GM12801 (cell line): ENCODE results near the gene CWC15.

Experiments
- TF ChIP-seq, protein P1 (sequence below): IDR thresholded peaks from one replicate; pipeline ENCODE4 v1.5.1; 2011; ENCODE audit warnings: control low read depth; ENCODE audit not compliant: insufficient read length; ENCODE audit errors: extremely low read depth

CWC15 gene

GRCh38 chr11:94934362-94934761 lies 39.0 kb downstream of the CWC15 start:
- TF ChIP-seq, protein P1, sequence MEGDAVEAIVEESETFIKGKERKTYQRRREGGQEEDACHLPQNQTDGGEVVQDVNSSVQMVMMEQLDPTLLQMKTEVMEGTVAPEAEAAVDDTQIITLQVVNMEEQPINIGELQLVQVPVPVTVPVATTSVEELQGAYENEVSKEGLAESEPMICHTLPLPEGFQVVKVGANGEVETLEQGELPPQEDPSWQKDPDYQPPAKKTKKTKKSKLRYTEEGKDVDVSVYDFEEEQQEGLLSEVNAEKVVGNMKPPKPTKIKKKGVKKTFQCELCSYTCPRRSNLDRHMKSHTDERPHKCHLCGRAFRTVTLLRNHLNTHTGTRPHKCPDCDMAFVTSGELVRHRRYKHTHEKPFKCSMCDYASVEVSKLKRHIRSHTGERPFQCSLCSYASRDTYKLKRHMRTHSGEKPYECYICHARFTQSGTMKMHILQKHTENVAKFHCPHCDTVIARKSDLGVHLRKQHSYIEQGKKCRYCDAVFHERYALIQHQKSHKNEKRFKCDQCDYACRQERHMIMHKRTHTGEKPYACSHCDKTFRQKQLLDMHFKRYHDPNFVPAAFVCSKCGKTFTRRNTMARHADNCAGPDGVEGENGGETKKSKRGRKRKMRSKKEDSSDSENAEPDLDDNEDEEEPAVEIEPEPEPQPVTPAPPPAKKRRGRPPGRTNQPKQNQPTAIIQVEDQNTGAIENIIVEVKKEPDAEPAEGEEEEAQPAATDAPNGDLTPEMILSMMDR = no peak

- TF ChIP-seq, protein P1 = no peak
These were observed 39.9 kb downstream of the CWC15 start for GRCh38 chr11:94933223-94934130.

DNA sequence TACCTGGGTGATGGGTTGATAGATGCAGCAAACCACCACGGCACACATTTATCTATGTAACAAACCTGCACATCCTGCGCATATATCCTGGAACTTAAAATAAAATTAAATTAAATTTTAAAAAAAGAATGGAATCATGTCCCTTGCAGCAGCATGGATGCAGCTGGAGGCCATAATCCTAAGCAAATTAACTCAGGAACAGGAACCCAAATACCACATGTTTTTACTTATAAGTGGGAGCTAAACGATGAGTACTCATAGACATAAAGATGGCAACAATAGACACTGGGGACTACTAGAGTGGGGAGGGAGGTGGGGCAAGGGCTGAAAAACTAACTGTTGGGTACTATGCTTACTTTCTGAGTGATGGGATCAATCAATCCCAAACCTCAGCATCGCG lies 40.9 kb downstream of the CWC15 start:
- TF ChIP-seq, protein P1 = no peak

DNA sequence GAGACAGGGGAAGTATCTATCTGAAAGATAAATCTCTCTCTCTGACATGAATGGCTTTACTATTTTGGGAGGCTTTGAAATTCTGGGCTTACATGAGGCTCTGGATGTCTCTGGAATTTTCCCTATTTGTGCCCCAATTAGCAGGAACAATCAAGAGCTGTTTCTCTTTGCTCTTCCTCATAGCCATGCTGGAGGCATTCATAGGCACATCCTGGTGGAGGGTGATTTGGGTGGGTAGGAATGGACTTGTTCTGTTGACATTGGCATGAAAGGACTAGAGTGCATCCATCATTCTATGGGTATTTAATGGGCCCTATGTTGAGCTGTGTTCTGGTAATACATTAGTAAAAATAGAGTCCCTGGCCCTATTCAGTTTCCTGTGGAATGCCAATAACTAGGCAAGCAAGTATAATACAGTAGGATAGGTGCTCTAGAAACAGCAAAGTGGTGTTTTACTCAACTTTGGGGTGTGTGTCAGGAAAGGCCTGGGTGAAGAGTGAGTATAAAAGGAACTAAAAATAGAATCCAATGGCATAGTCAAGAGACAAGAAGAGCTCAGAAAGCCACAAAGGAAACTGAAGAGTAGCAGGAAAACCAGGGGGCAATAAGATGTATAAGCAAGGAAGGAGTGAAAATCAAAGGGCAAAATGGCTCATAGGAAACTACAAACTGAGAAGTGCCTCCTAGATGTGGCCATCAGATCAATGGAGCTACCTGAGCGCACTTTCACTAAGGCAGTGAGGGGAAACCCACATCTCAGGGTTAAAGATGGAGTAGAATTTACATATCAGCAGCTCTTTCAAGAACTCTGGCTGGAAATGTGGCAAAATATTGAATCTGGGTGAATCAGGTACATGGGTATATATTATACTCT lies 45.0 kb downstream of the CWC15 start:
- TF ChIP-seq, protein P1 = no peak

DNA sequence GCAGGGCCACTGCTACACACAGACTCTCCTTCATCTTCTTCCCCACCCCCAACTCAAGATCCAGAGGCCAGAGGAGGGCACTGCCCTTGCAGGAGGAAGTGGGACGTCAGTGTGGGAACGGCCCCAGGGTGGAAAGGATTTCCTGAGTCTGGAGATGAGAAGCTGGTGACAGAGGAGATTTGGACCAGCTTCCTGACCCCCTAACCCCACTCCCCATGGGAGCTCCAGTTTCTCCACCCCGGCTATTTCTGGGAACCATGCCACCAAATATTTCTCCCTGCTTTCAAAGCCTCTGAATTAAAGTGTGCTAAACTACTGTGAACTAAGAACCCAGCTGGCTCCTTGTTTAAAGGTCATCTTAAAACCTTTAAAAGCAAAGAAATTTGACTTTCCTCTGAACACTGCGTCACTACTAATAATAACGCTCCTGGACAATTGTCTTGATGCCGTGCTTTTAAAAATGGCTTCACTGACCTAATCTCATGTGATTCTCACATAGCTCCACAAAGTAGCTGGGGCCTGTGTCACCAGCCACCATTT lies 46.6 kb downstream of the CWC15 start:
- TF ChIP-seq, protein P1 = no peak

DNA sequence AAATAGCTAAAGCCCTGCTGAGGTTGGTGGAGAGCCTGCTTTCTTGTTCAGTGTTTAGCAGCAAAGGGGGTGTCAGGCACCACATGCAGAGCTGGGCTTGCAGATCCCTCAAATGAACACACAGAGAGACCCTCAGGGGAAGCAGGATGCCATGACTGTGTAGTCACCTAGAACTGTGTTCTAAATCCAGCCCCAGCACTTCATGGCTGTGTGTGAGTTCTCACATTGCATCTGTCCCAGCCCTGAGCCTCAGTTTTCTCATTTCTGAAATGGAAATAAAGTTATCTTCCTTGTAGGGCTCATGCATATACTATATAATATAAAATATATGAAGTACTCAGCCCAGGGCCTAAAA lies 47.1 kb downstream of the CWC15 start:
- TF ChIP-seq, protein P1 = no peak

DNA sequence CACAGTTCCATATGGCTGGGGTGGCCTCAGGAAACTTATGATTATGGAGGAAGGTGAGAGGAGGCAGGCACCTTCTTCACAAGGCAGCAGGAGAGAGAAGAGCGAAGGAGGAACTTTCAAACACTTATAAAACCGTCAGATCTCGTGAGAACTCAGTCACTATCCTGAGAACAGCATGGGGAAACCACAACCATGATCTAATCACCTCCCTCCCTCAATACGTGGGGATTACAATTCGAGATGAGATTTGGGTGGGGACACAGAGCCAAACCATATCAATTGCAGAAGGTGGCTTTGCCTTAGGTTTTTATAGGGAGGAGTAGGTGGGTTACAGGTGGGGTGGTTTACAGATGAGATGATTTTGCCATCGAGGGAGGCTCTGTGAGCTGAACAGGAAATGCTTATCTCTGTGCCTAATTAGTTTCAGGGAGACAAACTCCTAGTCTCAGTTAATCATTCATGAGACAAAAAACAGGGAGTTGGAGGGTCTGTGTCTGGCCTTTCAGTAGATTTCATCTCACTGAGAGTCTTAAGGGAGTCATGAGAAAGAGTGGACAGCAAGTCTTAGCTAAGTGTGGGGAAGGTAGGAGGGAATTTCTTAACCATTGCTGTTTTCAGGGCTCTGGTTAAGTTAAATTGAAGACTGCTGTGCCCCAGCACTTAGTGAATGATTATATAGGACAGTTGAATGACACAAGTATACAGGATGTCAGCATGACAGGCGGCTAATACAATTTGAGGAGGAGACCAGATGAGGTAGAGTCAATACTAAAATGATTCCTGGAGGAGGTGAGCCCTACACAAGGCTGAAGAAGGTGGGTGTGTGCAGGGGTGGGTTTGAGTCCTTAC lies 47.7 kb downstream of the CWC15 start:
- TF ChIP-seq, protein P1 = no peak
